HCT116 (cell line): ENCODE results near the gene RWDD2A.

ENCODE experiments used
- CEBPB ChIP-seq: IDR thresholded peaks from 2 replicates; pipeline ENCODE4 v1.6.1; 2012; ENCODE audit warnings: low read depth
- EZH2 ChIP-seq: fragments of 200-600 bp; sonication (generic); IDR thresholded peaks from 2 replicates; pipeline ENCODE4 v1.6.1; 2017; ENCODE audit warnings: antibody characterized with exemption, mixed run types
- POLR2AphosphoS5 ChIP-seq: IDR thresholded peaks from 2 replicates; pipeline ENCODE4 v1.6.1; 2011; ENCODE audit warnings: mild to moderate bottlenecking, low read depth, low read length, moderate library complexity
- TF ChIP-seq, protein P1 (sequence below), 3 experiments: fragments of 200-600 bp in 1 of 3; sonication (generic) in 1 of 3; IDR thresholded peaks in 2 of 3; conservative IDR thresholded peaks in 1 of 3; 2 replicates each; pipeline ENCODE4 v1.5.1; 2012 to 2017; ENCODE audit warnings: low read depth in 2 of 3, low read length in 2 of 3, antibody characterized with exemption in 1 of 3, borderline replicate concordance in 1 of 3, control low read depth in 1 of 3, mild to moderate bottlenecking in 1 of 3, mixed read lengths in 1 of 3, mixed run types in 1 of 3, moderate library complexity in 1 of 3; ENCODE audit not compliant: insufficient read depth in 1 of 3

DNA sequence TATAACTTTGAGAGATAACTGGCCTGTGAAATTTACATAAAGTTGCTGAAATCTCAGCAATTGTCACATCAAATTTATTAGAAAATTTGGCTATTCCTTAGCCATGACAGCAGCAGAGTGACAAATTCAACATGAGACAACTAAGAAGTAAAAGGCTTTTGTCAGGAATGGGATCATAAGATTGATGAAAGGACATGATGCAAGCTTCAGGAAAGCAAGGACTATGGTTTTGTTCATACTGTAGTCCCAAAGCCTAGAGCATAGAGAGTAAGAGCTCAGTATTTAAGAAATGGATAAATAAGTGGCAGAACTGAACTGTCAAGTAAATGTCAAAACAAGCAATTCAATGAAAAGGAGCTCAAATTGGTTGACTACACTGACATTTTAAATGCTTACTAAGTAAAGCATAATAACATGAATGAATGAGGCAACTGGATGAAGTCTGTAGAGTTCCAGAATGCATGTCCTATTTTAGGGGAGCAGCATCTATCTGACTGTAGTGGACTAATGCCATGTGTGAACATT lies 12.7 kb upstream of the RWDD2A start:
- TF ChIP-seq, protein P1, sequence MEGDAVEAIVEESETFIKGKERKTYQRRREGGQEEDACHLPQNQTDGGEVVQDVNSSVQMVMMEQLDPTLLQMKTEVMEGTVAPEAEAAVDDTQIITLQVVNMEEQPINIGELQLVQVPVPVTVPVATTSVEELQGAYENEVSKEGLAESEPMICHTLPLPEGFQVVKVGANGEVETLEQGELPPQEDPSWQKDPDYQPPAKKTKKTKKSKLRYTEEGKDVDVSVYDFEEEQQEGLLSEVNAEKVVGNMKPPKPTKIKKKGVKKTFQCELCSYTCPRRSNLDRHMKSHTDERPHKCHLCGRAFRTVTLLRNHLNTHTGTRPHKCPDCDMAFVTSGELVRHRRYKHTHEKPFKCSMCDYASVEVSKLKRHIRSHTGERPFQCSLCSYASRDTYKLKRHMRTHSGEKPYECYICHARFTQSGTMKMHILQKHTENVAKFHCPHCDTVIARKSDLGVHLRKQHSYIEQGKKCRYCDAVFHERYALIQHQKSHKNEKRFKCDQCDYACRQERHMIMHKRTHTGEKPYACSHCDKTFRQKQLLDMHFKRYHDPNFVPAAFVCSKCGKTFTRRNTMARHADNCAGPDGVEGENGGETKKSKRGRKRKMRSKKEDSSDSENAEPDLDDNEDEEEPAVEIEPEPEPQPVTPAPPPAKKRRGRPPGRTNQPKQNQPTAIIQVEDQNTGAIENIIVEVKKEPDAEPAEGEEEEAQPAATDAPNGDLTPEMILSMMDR (IDR thresholded peaks at IDR 0.05 in 2 of 3, conservative IDR thresholded peaks at IDR 0.05 in 1 of 3; ENCODE audit: borderline replicate concordance in 1 of 3, insufficient read depth in 1 of 3, low read depth in 2 of 3, low read length in 2 of 3), result no peak
- no peak for TF ChIP-seq EZH2
- no peak for TF ChIP-seq CEBPB
- no peak for TF ChIP-seq POLR2AphosphoS5
